Activated CD4-positive, alpha-beta T cell treated with anti-CD3 and anti-CD28 coated beads, Interleukin-2, amount 50 U/mL, for 4 hours (primary cell): ENCODE measurements around the gene MOCS3.

Experiments
- DNase-seq, 2 experiments: peaks; one replicate each; pipeline ENCODE4 v3.0.0-alpha.2; 2020

Gene MOCS3

DNA sequence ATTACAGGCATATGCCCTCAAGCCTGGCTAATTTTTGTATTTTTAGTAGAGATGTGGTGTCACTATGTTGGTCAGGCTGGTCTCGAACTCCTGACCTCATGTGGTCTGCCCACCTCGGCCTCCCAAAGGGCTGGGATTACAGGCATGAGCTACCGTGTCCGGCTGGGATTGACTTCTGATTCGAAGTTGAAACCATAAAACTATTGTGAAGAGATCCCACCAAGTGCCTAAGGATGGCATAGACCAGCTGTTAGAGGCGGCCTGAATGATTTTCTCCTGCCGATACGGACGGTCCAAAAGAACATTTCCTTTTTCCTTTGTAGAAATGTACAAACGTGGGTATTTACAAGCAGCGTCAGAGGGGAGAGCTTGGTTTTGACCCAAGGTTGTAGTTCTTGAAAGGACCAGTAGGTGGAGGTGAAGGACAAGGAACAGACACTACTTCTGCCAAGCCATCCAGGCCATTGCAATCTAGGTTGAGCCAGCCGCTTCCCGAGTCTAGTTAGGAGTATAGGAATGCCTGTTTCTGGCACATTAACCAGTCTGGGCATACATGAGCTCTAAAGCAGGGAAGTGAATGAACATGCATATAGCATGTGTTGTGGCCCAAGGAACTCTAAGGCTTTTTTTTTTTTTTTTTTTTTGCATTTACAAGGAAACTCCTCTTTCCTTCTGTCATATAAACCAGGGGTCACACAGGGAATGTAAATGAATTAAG lies 29.0 kb downstream of the MOCS3 start:
- peak; percentile 42 to 48 for DNase-seq

DNA sequence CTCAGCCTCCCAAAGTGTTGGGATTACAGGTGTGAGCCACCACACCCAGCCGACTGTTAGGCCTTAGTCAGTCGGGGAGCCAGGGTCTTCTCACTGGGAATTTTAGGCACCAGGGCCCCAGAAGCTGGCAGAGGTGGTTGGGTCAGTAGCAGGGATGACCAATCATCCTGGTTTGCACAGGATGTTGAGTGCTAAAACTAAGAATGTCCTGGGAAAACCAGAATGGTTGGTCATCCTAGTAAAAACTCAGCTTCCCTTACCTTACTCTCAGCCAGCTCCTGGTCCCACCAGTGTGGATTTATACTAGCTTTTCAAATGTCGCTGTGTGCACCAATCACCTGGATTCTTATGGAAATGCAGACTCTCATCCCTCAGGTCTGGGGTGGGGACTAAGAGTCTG lies 32.5 kb downstream of the MOCS3 start:
- no peak for DNase-seq

DNA sequence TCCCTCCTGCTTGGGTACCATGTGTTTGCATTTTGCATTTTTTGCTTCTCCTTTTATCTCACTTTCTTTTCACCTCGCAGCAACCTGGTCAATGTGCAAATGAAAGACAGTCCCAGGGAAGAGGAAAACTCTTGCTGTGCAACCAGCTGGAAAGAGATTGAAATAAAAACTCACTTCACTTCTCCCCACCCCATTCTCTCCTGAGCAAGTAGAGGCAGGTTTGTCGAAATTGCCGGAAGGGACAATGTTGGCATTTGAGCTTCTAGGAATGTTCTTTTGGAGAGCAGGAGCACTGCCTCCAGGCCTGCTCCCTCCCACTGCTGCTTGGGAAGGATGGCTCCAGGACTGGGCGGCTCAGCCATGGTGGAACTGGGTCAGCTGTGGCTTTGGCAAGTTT lies 33.7 kb downstream of the MOCS3 start:
- DNase-seq: no peak

DNA sequence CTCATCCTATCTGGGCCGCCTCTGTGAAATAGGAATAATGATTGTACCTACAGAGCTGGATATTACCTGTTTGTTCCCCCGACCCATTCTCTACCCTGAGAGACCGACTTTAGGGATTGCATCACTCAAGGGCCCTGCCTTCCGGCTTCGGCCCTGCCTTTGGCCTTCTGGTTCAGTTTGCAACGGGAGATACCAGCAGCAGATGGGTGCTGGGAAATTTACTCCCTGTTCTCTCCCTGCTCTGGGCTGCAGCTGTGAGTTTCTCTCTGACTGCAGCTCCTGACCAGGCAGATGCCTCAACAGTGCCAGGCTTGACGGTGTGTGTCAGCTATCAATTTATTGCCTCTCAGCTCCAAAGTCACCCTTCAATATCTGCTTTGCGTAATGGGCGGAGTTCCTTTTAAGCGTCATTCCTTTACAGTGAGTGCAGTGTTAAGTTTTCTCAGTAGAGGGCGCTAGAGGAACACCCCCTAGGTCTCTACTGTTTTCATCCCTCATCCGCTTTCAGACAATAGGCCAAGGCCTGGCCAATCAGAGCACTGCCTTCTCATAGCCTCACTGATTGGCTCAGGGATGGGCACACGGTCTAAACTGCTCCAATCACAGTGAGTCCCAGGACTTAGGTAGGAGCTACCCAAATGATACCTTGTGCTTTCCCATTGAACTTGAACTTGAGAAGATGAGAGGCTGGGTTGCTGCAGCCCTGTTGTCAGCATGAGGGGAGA lies 34.3 kb downstream of the MOCS3 start:
- no peak for DNase-seq

DNA sequence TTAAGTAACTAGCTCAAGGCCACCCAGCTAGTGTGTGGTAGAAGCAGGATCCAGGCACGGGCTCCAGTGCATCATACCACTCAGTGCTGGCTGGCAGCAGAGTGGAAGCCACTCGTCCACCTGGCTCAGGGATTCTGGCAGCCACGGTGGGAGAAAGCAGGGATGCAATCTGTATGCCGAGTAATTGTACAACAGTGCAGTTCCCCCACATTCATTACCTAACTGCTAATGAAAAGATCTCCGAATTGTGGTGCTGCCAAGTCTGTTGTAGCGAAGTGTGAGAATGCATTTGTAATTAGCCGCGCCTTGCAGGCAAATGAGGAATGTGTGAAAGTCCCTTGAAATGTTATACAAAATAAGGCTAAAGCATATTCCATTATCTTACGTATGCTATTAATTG lies 35.3 kb downstream of the MOCS3 start:
- no peak for DNase-seq

DNA sequence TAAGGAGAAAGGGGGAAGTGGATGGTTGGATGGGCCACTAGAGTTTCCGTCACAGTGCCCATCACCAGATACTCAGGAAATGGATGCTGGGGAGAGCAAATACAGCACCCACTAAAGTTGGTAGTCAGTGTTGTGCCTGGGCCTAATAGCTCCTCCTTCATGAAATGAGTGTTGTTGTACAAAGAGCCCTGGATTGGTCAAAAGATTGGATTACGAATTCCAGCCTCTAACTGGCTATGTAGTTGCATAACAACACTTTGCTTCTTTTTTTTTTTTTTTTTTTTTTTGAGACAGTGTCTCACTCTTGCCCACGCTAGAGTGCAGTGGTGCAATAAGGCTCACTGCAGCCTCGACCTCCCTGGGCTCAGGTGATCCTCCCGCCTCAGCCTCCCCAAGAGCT lies 36.9 kb downstream of the MOCS3 start:
- no peak for DNase-seq

DNA sequence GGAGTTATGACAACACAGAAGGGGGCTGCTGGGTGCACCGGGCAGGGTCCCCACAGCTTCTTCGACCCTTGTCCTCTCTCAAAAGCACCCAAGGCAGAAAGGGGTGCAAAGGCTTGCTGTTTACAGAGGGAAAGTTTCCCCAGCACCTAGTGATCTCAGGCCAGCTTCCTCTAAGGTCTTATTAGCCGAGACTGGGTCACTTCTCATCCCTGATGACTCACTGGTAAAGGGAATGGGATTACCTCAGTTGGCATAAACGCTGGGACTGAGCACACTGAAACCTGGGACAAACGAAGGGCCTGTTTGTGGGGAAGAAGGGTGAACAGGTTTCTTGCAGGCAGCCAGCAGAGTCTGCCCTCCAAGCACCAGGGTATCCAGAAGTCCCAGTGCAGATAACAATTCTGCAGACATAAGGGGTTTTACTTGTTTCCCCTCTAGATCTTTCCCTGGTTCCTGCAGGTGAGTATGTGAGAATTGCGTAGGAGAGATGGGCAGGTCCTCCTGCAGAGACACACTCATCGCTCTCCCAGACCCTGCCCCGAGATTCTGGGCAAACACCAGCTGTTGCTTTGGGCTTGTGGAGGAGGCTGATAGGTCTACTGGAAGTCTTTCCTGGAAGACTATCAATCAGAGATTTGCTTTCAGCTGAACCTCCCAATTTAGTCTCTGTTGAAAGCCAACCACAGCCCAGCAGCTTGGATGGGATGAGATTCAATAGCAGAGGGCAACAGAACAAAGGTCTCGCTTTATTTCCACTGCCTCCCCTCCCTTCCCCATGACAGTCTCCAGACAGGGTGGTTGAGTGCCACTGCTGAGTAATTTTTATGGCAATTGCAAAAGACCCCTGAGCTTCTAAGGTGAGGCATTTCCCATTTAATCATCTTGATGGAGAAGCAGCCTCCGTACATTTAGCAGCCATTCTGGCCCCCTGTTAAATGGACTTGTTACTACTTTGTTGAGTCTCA lies 38.6 kb downstream of the MOCS3 start:
- no peak for DNase-seq

DNA sequence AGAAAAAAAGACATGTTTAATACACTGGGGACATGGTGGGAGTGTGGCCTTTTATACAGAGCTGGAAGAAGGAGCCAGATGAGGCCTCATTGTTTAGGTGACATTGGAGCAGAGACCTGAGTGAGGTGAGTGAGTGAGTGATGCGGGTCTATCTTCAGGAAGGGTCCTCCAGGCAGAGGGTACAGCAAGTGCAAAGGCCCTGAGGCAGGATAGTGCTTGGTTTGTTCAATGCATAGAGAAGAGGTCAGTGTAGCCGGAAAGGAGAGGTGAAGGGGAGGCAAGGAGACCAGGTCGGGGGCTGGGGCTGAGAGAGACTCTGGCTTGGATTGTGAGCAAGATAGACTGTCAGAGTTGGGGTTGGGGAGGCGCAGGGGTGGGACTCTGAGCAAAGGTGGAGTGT lies 40.7 kb downstream of the MOCS3 start:
- DNase-seq: no peak

DNA sequence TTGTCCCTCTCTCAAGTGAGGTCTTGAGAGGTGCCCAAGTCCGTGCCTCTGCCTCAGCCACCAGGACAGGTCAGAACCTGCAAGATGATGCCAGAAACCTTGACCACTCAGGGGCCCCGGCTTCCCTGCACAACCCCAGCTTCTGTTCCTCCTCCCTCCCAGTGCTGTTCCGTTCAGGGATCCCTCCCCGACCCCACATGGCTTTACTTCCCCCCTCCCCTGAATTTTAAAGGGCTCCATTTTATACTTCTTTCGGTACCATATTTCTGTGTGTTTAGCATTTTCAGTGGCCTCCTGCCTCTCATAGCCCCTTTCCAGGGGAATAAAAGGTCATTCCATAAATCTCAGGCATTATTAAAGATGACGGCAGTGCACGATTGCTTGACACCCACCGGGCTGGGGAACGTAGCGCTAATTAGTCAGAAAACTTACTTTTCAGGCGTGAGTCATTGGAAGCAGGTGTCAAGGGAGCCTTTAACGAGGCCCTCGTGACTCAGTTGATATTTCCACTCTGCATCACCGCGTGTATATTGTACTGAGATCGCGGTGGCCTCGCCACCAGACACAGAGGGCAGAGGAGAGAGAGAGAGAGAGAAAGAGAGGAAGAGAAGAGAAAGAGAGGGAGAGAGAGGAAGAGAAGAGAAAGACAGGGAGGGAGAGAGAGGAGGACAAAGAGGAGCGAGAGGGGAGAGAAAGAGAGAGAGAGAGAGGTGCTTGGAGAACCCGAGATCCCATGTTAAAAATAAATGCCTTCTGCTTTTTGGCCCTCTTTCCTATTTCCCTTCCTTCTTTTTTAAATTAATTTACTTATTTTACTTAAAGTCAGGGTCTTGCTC lies 43.0 kb downstream of the MOCS3 start:
- no peak for DNase-seq

DNA sequence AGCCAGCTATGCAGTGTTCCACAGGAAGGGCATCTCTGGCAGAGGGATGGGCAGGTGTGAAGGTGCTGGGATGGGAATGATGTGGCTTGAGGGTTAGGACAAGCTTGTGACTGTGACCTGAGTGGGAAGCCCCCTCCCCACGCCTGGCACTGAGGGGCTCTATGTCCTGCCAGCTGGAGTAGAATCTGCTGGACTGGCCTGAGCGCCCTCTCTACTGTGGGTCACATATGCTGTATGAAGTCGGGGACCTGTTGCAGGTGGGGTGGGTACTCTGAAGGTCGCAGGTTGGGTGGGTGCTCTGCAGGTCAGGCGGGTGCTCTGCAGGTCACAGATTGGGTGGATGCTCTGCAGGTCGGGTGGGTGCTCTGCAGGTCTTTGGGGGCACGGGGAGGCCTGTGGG lies 44.0 kb downstream of the MOCS3 start:
- DNase-seq: no peak

DNA sequence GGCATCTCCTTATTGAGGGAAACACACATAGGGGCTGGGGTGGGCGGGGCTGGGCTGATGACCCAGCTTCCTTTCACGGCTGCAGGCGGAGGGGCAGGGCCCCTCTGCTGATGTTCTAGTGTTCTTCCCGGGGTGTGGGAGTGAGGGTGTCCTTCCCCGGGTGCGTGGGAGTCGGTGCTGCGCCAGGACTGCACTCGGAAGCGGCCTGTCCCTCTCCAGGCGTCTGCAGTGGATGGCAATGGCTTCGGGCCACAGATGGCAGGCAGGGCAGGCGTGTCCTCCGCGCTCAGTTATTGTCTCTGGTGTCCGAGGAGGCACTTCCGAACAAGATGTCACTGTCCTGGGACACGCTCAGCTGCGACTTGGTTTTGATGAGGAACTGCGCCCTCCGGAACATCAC lies 45.1 kb downstream of the MOCS3 start:
- no peak for DNase-seq

DNA sequence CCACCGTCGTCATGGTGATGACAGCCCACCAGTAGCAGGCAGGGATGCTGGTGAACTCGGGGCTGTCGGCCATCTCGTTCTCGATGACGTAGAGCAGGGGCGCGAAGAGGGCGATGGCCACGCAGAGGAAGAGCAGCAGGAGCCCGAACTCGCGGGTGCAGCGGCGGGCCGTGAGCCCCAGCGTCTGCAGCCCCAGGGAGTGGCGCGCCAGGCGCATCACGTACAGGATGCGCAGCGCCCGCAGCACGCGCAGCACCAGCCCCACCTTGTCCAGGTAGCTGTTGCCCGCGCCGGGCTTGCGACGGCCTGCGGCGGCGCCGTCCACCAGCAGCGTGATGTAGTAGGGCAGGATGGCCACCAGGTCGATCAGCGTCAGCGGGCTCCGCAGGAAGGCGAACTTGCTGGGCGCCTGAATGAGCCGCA lies 45.7 kb downstream of the MOCS3 start:
- no peak for DNase-seq

DNA sequence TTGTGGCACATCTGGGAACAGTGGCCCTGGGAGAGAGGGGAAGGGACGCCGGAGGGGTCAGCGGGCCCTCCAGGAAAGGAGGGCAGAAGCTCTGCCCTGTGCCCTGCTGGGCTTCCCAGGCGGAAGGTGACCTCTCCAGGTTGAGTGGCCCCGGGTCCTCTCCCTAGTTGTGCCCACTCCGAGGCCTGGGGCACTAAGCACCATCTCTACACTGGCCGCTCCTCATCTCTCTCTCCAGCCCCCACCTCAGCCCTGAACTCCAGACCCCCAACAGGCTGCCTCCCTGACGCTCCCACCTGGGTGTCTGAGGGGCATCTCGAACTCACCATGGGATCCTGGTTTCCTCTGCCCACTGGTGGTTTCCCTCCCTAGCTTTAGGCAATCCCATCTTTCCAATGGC lies 46.2 kb downstream of the MOCS3 start:
- no peak for DNase-seq

DNA sequence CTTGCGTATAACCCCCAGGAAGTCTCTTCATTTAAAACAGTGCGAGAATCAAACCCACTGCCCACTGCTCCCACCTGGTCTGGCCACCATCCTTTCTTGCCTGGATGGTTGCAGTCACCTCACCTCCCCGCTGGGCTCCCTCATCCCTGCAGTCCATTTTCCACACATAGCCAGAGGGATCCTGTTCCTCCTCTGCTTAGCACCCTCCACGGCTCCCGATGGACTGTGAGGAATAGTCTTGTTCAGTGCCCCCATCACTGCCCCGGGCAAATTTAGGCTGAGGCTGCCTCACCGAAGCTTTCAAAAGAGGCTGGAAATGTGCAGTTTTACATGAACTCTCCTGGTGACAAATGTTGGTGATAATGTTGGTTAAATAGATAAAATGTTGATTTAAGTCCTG lies 46.6 kb downstream of the MOCS3 start:
- DNase-seq: no peak

DNA sequence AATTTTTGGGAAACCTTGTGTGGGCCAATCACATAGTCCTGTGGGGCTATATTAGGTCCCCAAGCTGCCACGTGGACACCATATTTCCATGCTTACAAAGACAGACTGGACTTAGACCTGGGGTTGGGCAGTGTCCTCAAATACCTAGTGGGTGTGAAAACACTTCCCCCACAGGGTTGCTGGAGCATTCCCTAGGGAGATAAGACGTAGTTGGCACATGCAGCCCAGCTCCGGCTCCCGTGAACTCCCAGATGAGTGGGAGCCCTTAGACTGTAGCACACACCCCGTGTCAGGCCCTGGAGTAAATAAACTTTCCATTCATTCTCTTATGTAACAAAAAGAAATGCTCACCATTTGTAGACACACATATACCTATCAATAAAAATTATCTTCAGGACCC lies 50.1 kb downstream of the MOCS3 start:
- DNase-seq: no peak

DNA sequence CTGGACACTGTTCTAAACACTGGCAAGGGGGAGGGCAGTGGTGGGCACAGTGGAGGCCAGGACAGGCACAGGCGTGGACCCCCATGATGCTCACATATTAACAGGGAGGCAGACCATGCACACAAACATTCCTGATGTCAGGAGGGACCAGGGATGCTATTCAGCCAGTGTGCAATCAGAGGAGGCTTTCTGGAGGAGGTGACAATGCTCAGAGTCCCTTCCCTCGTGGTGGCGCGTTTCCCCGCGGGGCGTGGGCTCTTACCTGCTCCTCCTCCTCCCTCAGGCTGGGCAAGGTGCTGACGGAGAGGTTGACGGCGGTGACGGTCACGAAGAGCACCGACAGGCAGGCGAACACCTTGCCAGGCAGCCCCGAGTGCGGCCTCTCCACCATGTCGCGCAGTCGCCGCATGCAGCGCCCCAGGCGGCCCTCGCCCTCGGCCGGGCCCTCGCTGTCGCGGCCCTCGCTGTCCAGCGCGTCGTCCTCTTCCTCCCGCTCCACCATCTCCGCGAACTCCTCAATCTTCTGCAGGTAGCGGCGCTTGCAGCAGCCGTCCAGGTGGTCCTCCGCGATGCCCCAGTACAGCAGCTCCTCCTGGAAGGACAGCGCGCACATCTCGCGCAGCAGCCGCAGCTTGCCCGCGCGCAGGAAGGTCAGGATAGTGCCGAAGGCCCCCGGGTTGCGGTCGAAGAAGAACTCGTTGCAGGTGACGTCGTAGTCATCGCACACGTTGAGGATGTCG lies 50.9 kb downstream of the MOCS3 start:
- DNase-seq: no peak

DNA sequence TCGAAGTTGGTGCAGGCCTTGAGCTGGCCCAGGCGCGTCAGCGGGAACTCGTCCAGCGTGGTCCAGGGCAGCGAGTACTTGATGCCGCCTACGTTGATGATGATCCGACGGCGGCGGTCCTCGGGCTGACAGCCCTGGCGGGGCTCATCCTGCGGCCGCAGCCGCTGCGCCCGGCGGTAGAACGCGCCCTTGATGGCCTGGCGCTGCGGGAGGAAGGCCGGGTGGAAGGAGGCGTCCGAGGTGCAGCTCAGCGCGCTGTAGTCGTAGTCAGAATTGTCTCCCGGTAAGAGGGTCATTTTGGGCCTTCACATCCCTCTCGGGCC lies 51.4 kb downstream of the MOCS3 start:
- DNase-seq: no peak

DNA sequence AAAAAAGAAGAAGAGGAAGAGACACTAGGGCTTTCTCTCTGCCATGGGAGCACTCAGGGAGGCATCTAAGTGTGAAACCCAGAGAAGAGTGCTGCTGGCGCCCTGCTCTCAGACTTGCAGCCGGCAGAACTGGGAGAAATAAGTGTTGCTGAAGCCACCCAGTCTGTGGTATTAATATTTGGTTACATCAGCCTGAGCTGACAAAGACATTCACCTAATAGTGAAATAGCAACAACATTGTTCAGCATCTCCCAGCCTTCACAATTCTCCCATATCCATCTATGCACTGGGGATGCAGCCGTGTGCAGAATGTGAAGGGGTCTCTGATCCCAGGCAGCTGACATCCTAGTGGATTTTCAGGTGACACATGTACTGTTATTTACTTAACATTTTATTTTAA lies 52.3 kb downstream of the MOCS3 start:
- no peak for DNase-seq

DNA sequence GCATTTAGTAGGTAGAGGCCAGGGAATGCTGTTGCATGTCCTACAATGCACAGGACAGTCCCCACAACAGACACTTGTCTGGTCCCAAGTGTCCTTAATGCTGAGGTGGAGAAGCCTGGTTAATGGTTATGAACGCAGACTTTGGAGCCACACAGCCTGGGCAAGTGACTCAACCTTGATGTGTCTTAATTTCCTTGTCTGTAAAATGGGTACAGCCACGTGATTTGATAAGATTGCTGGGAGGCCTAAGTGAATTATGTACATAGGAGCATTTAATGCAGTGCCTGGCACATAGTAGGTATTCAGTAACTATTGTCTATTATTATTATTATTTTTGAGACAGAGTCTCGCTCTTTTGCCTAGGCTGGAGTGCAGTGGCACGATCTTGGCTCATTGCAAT lies 52.9 kb downstream of the MOCS3 start:
- no peak for DNase-seq

DNA sequence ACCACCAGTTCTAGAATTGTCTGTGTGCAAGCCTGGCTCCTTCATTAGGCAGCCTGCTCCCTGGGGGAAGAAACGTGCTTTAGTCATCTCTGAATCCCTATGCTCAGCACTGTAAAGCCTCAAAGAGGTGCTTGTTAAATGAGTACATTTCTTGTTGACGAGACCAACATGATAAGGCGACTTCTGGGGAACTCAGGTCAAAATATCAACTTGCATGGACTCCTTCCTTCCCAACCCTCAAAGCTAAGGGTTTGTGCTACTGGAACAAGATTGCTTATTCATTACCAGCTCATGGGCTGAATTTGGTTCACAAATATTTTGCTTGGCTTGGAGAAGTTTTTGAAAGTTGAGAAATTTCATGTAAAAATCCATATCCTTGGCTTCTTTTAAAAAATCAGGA lies 53.7 kb downstream of the MOCS3 start:
- DNase-seq: no peak
